GM18867 (cell line): ENCODE results near the gene SPACA4.
"Not testable (repeated sequence)": the region's sequence is repeated elsewhere in the genome, so short reads cannot be mapped to it uniquely, and the experiment has no call there.

Experiments
- ATAC-seq: cut with Tn5 transposase; IDR thresholded peaks from one replicate; pipeline ENCODE4 v1.9.1; 2021; ENCODE audit warnings: mild to moderate bottlenecking, moderate library complexity; ENCODE audit not compliant: unreplicated experiment

The SPACA4 gene, protein sequence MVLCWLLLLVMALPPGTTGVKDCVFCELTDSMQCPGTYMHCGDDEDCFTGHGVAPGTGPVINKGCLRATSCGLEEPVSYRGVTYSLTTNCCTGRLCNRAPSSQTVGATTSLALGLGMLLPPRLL

DNA sequence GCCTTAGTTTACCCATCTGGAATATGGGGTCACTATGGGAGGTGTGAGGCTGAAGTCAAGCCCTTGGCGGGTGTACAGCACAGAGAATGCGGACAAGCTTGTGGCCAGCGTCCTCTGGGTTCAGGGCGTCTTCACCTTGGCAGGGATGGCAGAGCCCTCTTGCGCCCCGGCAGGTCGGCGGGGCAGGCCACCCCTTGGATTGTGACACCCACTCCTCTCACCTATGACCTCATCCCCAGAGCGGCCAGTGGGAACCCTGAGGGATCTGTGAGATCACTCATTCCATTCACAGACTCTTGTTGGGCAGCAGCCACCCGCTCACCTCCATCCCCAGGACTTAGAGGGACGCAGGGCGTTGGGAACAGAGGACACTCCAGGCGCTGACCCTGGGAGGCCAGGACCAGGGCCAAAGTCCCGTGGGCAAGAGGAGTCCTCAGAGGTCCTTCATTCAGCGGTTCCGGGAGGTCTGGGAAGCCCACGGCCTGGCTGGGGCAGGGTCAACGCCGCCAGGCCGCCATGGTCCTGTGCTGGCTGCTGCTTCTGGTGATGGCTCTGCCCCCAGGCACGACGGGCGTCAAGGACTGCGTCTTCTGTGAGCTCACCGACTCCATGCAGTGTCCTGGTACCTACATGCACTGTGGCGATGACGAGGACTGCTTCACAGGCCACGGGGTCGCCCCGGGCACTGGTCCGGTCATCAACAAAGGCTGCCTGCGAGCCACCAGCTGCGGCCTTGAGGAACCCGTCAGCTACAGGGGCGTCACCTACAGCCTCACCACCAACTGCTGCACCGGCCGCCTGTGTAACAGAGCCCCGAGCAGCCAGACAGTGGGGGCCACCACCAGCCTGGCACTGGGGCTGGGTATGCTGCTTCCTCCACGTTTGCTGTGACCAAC lies at the start of gene SPACA4:
Gene SPACA4 (plus strand): TSS at position 280 of the 896 bp plus-strand sequence. CDS start 237 bp downstream, at position 517.
- ATAC-seq: no peak

DNA sequence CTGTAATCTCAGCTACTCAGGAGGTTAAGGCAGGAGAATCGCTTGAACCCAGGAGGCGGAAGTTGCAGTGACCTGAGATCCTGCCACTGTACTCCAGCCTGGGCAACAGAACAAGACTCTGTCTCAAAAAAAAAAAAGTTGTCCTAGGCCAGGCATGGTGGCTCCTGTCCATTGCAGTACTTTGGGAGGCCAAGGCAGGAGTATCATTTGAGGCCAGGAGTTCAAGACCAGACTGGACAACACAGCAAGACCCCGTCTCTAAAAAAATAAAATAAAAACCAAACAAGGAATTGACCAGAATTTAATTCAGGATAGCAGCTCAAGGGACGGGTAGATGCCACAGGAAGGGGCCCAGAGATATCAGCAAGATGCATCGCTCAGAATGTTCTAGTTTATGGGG lies 49.7 kb upstream of the SPACA4 start:
- no peak for ATAC-seq

DNA sequence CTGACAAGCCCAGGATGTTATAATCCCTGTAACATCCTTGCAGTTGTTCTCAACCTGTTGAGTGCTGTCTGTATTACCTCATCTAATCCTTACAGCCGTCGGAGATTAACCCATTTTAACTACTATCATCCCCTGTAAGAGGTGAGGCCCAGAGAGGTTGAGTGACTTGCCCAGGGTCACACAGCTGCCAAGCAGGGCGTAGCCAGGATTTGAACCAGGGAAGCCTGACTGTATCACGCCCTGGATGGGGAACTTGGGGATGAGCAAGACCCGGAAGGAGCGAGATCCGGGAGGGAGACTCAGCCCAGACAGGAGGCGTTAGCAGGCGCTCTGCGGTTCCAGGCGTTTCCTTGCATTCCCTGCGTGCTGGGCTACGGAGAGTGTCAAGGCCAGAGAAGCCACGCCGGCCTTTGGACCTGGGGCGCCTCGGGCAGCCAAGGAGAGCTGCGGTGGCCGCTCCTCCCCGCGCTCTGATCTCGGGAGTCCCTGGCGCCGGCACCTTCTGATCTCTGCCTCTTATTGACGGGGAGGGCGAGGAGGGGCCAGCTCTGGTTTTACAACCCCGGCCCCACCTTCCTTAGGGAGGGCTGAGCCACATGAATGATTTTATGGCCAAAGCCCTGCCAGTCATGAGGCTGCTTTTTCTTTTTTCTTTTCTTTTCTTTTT lies 48.4 kb upstream of the SPACA4 start:
- ATAC-seq: no peak

DNA sequence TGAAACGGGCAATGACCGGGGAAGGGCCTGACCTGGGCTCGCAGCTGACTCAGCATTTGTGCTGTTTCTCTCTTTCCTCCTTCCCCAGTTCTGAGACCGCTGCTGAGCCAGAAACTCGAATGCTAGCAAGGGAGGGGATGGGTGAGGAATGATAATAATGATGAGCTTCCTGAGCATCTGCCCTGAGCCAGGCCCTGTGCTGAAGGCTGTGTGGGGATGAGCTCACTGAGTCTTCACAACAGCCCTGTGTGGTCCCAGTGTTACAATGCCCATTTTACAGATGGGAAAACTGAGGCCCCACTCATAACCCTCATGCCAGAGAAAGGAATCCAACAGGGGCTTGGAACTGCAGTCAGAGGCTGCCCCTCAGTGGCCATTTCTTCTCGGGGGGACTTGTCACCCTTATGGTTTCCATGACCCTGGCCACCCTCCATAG lies 46.4 kb upstream of the SPACA4 start:
- ATAC-seq: no peak

DNA sequence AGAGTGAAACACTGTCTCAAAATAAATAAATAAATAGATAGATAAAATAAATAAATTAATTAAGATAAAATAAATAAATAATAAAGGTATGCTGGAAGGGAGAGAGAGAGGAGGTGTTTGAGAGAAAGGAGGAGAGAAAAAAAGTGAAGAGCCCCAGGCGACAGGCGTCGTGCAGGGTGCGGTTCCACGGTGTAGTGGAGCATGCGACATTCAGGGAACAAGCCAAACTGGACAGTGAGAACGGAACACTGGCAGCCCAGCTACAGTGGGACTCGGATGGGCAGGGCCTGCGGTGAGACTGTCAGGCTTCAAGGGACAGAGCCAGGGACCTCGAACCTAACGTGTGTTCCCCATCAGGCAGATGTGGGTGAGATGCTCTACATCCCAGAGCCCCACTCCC lies 45.1 kb upstream of the SPACA4 start:
- no peak for ATAC-seq

DNA sequence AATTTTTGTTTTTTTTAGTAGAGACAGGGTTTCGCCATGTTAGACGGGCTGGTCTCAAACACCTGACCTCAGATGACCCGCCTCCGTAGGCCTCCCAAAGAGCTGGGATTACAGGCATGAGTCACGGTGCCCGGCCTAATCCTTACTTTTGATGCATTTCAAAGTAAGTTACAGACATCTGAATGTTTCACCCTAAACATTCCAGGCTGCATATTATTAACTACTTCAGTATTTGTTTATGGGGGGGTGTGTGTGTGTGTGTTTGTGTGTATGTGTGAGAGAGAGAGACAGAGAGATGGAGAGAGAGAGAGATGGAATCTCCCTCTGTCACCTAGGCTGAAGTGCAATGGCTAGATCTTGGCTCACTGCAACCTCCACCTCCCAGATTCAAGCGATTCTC lies 41.5 kb upstream of the SPACA4 start:
- no peak for ATAC-seq

DNA sequence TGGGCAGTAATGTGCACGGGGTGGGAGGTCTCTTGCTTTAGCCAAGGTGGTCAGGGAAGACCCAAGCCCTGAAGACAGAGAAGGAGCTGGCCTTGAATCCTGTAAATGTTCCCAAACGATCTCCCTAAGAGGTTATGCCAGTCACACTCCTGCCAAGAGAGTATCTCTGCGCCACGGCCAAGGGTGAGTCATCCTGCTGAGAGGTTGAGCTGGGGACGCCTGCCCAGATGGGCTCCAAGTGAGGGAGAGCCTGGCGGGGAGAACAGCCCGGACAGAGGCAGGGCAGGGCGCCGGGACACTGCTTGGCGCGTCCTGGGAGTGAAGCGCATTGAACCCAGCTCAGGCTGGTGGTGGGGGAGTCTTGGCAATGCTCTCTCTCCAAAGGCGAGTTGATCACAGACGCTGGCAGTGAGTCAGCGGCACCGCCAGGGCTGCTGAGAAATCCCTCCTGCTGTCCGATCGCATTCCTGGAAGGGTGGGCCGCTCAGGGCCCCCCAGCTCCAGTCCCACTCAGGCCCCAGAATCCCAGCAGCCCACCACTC lies 38.1 kb upstream of the SPACA4 start:
- no peak for ATAC-seq

DNA sequence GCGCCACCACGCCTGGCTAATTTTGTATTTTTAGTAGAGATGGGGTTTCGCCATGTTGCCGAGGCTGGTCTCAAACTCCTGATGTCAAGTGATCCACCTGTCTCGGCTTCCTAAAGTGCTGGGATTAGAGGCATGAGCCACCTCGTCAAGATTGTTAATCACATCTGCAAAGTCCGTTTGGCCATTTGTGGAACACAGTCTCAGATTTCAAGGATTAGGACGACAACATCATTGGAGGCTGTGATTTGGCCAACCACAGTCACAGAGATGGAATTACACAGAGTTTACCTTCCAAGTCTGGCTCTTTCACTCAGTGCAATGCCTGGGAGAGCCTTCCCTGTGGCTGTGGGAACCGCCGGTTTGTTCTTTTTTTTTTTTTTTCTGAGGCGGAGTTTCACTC lies 36.7 kb upstream of the SPACA4 start:
- no peak for ATAC-seq

DNA sequence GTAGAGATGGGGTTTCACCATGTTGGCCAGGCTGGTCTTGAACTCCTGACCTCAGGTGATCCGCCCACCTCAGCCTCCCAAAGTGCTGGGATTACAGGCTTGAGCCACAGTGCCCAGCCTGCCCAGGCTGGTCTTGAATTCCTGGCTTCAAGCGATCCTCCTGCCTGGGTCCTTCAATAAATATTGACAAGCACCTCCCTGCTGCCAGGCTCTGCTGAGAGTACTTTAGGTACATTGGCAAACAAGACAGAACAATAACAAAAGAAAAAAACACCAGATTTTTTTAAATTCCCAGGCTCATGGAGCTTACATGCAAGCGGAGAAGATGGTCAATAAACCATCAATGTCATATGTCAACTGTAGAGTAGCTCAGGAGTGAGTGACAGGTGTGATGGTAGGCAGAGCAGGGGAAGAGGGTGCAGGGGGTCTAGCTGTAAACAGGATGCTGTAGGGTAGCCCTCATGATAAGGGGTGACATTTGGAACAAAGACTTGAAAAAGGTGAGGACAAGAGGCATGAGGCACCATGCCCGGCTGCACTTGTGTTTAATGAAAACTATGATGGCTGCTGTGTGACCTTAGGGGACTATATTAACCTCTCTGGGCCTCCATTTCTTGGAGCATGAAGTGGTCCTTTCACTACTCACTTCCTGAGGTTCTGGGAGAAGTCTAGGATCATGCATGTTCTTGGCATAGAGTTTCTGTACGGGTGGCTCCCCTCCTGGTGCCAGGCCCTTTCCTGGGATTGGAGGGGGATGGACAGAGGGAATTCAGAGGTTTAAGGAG lies 35.0 kb upstream of the SPACA4 start:
- no peak for ATAC-seq

DNA sequence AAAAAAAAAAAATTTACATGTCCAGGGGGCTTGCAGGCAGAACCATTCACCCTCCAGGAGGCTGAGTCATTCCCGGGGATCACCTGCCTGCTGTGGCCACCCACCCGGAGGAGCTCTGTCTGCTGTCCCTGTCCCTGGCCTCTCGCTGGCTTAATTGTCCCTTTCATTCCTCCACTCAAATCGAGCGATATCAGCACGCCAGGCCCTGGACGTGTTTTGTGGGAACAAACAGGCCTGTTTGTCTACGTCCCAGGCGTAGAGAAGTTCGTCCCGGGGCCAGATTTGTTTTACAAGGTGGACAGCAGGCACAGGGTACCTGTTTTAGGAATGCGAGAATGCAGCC lies 33.4 kb upstream of the SPACA4 start:
- no peak for ATAC-seq

DNA sequence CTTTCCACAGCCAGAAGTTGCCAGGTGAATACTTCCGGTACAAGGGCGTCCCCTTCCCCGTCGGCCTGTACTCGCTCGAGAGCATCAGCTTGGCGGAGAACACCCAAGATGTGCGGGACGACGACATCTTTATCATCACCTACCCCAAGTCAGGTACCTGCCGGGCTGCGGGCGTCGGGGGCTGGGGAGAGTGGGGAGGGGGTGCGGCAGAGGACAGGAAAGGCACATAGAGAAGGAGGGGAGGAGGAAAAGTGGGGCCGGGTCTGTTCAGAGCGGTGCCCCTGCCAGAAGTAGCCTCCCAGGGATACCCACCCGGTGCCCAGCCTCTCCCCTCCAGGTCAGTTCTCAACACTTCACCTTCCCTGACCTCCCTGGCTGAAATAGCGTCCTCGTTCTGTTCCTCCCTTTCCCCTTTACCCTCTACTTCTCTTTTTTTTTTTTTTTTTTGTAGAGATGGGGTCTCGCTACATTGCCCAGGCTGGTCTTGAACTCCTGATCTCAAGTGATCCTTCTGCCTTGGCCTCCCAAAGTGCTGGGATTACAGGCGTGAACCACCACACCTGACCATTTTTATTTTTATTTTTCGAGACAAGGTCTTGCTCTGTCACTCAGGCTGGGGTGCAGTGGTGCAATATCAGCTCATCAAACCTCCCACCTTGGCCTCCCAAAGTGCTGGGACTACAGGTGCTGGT lies 30.5 kb upstream of the SPACA4 start:
- no peak for ATAC-seq

DNA sequence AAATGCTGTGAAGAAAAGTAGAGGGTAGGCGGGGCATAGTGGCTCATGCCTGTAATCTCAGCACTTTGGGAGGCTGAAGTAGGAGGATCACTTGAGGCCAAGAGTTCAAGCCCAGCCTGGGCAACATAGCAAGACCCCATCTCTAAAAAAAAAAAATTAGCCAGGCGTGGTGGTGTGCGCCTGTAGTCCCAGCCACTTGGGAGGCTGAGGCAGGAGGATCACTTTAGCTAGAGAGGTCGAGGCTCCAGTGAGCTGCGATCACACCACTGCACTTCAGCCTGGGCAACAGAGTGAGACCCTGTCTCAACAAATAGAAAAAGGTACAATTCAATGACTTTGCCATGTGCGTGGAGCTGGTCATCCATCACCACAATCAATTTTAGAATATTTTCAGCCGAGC lies 28.6 kb upstream of the SPACA4 start:
- not testable (repeated sequence) for ATAC-seq

DNA sequence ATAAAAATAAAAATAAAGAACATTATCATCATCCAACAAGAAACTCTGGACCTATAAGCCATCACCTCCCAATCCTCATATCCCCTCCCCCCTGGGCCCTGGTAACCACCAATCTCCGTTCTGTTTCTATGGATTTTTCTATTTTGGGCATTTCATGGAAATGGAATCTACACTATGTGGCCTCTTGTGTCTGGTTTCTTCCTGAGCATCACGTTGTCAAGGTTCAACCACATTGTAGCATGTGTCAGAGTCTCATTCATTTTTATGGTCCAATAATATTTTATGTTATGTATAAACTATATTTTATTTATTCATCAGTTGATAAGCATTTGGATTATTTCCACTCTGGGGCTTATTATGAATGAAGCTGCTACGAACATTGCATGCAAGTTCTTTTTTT lies 27.7 kb upstream of the SPACA4 start:
- ATAC-seq: no peak

DNA sequence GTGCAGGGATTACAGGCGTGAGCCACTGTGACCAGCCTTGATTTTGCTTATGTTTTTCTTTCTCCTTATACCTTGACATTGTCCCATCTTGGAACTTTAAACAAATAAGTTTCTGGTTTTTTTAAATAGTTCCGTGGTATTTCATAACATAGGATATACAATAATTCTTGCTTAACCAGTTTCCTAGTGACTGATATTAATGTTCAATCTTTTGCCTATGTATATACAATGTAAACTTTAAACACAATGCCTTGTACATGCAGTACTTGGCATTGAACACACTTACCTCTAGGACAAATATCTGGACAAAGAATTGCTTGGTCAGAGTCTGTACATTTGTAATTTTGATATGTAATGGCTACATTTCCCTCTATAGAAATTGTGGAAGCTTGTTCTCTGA lies 24.4 kb upstream of the SPACA4 start:
- ATAC-seq: no peak

DNA sequence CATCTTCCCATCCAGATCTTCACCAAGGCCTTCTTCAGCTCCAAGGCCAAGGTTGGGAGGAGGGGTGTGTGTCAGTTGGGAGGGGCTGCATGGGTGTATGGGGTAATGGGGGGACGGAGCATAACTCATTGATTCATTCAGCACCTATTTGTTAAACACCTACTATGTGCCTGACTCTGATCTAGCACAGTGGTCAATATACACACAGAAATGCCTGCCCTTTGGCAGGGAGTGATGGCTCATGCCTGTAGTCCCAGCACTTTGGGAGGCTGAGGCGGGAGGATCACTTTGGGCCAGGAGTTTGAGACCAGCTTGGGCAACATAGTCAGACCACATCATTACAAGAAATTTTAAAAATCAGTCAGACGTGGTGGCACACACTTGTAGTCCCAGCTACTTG lies 19.2 kb upstream of the SPACA4 start:
- no peak for ATAC-seq

DNA sequence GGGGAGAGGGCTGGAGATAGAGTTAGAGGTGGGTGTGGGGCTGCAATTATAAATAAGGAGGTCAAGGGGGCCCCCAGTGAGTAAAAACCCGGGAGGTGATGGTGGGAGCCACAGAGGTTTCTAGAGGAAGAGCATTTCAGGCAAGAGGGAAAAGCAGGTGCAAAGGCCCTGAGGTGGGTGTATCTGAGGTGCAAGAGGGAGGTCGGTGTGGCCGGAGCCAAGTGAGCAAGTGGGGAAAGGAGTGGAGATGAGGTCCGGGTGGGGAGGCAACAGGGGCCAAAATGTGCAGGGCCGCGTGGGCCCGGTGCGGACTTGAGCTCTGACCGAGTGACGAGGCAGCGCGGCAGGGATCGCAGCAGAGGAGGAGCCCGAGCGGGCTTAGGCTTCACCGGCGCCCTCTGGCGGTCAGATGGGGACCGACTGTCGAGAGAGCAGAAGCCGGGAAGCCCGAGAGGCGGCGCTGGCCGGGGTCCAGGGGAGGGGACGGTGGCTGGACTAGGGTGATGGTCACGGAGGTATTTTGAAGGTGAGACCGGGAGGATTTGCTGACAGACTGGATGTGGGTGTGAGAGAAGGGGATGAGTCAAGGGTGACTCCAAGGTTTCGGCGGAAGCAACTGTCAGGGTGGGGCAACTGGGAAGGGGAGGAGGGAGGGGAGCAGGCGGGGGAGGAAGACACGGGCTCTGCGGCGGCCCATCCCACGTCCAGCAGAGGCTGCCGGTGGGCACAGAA lies 17.7 kb upstream of the SPACA4 start:
- ATAC-seq: no peak

DNA sequence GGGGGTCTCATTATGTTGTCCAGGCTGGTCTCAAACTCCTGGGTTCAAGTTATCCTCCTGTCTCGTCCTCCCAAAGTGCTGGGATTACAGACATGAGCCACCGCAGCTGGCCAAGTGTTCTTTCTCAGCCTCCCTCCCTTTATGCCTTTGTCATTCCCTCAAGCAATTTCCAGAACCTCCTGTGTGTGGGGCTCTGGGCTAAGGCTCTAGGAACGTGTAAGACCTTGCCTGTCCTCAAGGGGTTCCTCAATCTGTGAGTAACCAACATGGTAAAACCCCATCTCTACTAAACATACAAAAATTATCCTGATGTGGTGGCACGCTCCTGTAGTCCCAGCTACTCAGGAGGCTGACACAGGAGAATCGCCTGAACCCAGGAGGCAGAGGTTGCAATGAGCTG lies 15.5 kb upstream of the SPACA4 start:
- ATAC-seq: no peak

DNA sequence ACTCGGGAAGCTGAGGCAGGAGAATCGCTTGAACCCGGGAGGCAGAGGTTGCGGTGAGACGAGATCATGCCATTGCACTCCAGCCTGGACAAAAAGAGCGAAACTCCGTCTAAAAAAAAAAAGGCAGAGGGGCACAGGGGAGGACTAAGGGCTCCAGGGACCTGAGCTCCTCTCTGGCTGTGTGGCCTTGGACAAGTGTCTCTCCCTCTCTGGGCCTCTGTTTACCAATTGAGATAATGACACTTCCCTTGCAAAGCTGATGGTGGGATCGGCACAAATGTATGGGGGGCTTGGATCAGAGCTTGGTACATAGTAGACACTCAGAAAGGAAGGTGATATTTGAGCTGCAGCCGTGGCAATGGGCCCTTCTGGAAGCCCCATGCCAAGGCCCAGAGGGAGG lies 11.4 kb upstream of the SPACA4 start:
- no peak for ATAC-seq

DNA sequence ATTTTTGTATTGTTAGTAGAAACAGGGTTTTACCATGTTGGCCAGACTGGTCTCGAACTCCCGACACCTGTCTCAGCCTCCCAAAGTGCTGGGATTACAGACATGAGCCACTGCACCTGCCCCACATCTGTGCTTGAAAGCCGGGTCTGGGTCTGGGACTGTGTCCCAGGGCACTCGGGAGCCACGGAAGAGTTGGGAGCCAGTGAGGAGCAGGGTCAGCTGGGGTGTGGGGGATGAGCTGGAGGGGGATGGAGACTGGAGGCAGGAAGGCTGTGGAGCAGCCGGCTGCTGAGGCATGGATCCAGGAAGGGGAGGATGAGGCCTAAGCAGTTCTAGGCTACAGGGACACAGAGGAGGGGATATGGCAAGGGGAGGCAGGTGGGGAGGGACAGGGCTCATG lies 10.7 kb upstream of the SPACA4 start:
- no peak for ATAC-seq

DNA sequence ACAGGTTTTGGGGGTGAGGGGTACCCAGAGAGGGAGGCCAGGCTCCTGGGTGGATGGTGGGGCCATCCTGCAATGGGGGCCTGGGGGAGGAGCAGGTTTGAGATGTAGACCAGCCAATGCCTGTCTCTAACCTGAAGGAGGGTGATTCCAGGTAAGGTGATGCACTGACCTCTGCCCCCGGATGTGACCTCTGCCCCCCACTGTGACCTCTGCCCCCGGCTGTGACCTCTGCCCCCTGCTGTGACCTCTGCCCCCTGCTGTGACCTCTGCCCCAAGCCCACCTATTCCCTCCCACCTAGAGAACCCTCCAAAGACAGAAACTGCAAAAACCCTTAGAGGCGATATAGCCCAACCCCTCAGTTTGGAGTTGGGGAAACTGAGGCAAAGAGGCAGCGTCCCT lies 10.3 kb upstream of the SPACA4 start:
- no peak for ATAC-seq
